HG03565 (cell line): Measurements from ENCODE around the gene RABGAP1L.
"Not testable (repeated sequence)": the region's sequence is repeated elsewhere in the genome, so short reads cannot be mapped to it uniquely, and the experiment has no call there.

Experiments used
- ATAC-seq: cut with Tn5 transposase; IDR thresholded peaks from one replicate; pipeline ENCODE4 v1.9.1; 2021; ENCODE audit warnings: mild to moderate bottlenecking, moderate library complexity; ENCODE audit not compliant: unreplicated experiment

RABGAP1L gene

DNA sequence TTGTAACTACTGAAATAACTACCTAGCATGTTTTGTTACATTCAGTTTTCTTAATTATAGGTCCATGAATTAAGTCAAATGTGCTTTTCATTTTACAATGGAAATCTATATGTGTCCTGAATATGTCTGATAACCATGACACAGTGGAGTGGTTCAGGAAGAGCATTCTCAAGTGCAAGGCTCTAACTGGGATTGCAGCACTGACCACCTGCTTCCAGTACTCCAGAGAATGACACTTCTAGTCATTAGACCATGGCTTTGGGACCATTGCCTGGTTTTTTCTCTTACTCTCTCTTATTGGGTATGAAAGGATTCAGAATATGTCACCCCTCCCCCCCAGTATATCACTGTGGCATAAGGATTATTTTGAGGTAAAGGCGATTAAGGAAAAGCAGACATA is 635.5 kb downstream of the RABGAP1L start:
- ATAC-seq, result no peak

DNA sequence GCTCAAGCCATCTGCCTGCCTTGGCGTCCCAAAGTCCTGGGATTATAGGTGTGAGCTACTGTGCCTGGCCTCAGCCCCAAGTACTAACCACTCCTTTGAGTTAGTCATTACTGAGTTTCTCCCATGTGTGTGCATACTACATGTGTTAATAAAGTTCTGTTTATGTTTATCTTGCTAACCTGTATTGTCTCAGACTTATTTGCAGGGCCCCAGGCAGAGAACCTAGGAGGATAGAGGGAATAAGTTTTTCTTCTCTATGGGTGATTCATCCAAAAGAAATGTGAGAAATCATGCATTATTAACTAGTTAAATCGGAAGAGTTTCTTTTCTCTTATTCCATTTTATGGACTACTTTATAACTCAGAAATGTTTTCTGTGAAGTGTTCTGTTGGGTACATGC is 636.5 kb downstream of the RABGAP1L start:
- no peak for ATAC-seq

DNA sequence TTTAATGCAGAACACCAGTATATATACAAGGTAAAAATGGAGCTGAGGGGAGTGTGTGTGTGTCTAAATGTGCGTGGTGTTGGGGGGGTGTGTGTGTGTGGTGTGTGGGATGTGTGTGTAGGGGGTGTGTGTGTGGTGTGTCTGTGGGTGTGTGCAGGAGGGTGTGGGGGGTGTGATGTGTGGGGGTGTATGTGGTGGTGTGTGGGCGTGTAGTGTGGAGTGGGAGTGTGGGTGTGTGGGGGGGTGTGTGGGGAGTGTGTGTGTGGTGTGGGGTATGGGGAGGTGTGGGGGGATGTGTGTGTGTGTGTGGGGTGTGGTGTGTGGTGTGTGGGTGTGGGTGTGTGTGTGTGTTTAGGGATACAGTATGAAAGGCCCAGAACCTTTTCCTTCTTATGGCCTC is 638.1 kb downstream of the RABGAP1L start:
- no peak for ATAC-seq

DNA sequence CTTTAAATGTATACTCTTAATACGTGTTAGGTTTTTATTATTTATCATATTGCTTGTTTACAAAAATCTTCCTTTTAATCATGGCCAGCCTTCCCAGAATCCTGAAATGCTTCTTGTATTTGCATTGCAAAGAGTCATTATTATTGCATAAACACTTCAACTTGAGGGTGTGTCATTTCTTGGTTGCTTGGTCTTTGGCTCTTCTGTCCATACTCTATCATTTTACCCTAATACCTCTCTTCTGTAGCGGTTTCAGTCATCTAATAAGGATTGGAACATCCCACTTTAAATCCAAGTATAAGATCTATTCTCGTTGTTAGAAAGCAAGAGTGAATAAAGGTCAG is 639.8 kb downstream of the RABGAP1L start:
- ATAC-seq, result no peak

DNA sequence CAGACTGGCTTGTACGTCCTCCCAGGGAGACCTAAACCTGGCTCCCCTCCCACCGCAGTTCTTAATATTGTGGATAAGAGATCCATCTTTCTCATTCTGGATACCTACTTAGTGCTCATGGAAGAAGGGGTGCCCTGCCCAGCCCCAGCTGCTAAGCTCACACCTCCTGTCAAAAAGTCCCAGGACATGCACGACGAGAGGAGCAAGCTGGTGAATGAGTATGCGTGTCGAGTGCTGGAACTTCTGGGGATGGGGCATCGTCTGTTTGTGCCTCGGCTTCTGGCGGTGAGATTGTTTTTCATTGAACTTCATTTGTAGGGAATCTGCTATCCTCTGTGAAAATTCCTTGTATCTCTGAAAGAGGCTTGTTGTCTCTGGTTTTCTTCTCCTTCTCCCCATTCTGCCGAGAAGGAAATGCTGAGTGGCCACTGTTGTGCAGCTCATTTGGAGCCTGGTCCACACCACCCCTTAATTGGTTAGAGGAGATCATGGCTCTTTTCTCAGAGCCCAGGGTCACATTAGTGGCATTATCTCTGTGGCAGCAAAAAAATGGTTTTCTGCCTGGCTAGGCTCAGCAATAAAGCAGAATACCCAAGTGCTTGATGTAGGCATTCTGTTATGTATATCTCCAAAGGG is 641.0 kb downstream of the RABGAP1L start:
- ATAC-seq, result peak; percentile 3

DNA sequence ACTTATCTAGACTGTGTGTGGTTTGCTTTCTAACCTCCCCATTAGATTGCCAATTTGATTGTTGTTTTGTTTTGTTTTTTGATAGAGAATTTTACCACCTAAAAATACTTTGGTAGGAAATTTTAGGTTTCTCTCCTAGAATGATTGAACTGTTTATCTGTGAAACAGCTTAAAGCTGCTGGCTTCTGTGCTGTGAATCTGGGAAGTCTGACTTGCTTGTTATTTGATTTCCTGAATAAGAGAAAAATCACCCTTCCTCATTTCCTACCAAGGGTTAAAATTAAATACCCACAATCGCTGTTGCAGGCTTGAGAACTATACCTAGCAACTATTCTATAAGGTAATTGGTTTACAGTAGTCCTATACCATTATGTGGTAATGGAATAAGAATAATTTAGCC is 641.6 kb downstream of the RABGAP1L start:
- no peak for ATAC-seq

DNA sequence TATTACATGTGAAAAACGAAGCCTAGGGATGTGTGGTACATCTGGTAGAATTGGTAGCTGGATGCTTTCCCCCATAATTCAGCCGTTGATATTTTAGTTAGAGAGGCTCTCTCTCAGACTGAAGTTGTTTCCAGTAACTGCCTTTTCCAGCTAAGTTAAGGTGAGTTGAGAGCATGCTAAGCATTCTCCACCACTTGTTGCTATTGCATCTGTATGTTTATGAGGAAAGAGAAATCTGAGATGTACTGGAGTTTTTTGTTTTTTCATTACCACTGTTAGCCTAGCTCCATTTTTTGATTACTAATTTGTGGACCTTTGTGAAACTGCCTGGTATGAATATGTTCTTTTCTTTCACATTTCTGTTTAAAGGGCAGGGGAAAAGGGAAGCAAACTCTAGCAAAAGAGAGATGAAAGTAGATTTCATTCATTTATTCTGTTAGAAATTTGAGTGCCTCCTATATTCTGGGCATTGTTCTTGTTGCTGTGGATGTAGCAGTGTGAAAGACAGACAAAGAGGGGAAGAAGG is 650.5 kb downstream of the RABGAP1L start:
- ATAC-seq, result no peak

DNA sequence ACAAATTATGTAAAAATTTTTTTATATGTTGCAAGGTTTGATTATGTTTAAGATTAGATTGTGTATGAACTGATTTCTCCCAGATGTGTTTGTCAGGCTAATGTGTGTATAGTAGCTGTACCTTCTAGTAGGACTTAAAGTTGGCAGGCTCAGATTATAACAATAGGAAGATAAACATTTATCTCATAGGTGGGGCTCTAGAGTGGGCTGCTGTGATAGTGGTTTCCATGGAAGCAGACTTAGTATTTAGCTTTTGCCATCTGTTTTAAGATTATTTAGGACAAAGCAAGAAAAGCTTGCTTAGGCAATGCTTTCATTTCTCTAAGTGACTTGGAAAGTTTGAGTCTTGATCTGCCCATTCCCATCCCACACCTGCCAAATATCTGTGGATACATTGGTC is 652.7 kb downstream of the RABGAP1L start:
- ATAC-seq, result no peak

DNA sequence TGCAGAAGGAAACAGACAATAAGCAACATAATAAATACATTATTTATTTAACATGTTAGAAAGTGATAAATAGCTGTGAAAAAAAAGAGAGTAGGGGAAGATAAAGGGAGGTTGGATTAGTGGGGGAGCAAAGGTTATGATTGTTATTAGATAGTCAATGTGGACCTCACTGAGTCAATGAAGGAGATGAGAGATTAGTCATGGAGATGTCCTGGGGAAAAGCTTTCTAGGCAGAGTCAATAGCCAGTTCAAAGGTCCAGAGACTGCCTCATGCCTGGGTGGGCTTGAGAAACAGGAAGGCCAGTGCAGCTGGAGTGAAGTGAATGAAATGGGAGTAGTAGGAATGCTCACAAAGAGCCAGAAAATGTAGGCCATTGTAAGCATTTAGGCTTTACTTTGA is 653.3 kb downstream of the RABGAP1L start:
- no peak for ATAC-seq

DNA sequence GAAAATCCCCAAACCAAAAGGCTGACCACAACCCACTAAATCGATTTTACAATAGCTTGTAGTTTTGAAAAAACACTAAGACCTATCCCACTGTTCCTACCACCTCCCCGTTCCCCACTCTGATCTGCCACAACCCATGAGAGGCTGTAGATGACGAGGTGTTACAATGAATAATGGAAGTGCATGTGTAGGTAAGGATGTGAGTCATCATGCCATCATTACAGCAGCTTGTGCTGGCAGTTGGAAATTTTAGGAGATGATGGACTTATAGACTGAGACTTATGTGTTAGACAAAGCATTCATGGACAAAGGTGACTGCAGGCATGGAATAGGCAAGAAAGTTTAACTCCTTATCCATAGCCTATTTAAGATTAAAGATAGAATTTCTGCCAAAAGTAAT is 655.7 kb downstream of the RABGAP1L start:
- ATAC-seq, result peak; percentile 22

DNA sequence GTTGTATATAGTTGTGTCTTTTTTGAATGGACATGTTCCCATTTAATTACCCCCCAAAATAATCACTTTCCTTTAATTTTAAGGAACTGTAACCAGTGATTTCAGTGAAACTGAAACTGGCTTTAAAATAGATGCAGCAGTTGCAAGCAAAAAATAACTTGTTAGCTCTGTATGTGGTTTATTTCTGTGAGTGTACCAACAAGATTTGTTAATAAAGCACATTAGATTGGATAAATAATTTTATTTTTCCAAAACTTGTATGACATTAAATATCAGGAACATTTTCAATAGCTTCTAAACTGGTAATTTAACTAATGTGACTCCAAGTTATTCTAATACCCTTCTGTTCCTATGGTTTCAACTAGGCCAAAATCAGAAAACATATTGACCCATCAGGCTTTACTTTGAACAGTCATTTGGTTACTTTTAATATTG is 656.2 kb downstream of the RABGAP1L start:
- peak; percentile 66 for ATAC-seq

DNA sequence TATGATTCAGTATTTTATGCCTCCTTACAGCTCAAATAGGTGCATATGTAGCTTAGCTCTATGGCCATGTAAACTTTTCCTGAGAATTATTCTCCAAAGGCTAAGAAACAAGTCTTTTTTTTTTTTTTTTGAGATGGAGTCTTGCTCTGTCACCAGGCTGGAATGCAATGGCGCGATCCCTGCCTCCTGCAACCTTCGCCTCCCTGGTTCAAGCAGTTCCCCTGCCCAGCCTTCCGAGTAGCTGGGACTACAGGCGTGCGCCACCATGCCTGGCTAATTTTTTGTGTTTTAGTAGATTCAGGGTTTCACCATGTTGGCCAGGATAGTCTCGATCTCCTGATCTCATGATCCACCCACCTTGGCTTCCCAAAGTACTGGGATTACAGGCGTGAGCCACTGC is 657.3 kb downstream of the RABGAP1L start:
- ATAC-seq, result not testable (repeated sequence)

DNA sequence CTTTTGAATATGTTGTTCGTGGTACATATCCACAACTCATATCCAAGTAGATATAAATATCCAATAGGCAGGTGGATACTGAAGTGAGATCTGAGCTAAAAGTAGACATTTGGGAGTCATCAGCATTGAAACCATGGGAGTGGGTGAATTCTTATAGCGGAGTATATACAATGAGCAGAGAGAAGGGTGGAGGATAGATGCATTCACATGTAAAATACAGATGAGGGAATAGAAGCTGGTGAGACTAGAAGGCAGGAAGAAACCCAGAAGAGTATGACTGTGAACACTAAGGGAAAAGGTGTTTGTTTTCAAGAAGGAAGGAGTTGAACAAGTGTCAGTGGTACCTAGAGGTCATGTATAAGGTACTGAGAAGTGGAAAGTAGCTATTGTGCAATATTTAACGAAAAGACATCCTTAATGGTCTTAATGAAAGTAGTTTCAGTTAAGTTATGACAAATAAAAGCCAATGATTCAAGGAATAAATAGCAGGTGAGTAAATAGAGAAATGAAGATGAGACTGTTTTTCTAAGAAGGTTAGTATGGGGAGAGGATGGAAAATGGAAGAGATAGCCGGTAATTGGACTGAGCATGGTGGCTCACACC is 658.8 kb downstream of the RABGAP1L start:
- no peak for ATAC-seq

DNA sequence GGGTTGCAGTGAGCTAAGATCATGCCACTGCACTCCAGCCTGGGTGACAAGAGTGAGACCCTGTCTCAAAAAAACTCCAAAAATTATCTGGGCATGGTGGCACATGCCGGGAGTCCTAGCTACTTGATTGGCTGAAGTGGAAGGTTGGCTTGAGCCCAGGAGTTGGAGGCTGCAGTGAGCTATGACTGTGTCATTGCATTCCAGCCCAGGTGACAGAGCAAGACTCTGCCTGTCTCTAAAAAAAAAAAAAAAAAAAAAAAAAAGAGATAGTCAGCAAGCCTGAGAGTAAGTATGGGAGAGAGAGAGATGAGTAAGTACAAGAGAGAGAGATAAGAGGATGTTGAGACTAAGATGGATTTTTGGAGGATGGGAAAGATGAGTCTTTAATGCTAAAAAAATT is 659.6 kb downstream of the RABGAP1L start:
- ATAC-seq, result no peak

DNA sequence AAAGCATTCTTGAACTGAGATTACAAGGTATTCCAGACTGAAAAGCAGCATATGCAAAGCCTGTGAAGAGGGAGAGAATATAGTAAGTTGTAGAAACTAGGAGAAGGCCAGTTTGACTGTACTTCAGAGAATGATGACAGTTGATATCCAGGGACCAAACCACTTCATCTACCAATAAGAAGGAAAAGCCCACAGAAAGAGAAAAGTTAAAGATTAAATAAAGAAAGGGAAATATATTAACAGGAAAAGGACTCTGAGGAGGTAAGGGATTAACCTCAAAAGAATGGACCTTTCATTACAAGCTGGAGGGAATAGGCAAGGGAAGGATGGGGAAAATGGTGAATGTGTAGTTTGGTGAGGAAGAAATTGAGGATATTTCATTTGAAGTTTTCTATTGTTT is 660.3 kb downstream of the RABGAP1L start:
- no peak for ATAC-seq

DNA sequence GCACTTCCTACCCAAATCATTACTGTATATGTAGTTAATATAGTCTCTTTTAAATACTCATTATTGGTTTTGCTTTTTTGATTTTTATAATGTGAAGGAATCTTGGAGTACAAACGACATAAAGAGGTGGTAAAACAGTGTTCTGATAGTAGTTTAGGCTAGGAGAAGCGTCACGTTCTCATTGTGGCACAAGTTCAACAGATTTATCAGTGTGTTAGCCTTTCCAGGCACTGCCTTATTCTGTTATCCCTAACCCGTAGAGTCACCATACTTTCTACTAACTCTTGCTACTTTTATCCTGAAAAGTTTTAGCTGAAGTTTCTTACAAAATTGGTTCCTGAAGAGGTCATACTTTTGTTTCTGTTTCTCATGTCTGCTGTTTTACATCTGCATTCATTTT is 665.8 kb downstream of the RABGAP1L start:
- no peak for ATAC-seq

DNA sequence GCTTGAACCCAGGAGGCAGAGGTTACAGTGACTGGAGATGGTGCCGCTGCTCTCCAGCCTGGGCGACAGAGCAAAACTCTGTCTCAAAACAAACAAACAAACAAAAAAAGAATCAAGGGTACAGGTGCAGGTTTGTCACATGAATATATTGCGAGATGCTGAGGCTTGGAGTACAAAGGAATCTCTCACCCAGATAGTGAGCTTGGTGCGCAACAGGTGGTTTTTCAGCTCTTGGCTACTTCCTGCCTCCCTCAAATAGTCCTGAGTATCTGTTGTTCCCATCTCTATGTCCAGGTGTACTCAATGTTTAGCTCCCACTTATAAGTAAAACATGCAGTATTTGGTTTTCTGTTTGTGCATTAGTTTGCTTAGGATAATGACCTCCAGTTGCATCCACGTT is 666.5 kb downstream of the RABGAP1L start:
- no peak for ATAC-seq

DNA sequence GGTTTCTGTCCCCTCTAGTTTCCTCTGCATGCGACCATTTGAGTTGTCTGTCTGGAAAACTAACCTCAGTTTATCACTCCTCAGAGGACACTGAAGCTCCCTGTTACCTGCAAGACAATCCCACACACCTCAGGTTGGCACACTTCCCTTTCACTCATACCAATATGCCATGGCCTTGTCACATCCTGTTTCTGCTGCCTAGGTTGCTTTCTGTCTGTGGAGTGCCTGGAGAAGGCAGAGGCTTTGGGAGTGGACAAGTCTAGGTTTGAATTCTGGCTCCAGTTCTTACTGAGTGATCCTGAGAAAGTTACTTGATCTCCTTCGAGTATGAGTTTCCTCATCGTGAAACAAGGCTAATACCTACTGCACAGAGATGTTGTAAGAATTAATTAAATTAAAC is 668.9 kb downstream of the RABGAP1L start:
- no peak for ATAC-seq

DNA sequence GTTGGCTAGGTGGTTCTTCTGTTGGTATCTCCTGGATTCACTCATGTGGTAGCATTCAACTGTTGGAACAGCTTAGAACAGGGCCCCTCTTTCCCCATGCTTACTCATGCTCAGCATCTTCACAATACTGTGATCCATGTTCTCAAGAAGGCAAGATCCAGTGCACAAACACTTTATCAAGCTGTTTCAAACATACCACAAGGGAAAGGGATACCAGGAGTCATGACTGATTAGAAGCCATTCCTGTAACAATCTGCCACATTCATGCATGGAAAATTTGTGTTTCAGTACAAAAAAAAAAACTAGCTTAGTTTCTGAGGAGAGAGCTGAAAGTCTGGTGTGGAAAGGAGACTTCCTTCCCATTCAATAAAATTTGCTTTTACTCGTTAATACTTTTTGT is 670.7 kb downstream of the RABGAP1L start:
- no peak for ATAC-seq

DNA sequence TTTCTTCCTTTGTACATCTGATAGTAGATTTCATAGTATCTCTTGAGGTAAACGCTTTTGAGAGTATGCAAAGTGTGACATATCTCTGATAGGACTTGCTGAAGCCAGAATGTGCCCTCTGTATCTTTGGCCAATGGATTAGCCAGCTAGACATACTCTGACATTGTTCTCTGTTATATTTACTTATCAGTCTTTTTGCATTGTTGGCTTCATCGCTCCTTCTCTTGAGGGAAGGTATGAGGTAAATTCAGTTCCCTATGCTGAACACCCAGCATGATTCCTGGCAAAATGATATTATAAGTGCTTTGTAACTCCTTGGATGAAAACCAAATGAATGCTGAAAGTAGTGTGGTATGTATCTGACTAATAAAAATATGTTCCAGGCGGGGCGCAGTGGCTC is 677.2 kb downstream of the RABGAP1L start:
- no peak for ATAC-seq

DNA sequence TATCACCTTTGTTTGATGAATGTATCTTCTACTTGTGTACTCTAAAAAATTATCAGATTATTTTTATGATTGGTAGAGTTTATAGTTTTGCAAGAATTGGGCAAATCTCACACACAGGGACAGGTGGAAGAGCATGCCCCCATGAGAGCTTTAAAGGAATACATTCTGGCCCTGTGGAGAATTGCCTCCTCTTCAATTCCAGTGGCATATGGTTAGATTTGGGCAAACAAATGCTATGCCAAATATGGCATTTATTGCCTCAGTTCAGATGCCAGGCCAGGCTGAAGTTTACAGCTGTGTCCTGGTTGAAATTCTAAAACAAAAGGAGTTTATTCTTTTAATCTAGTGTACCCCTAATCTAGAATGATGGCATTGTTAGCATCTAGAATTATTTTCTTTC is 678.1 kb downstream of the RABGAP1L start:
- ATAC-seq, result no peak

DNA sequence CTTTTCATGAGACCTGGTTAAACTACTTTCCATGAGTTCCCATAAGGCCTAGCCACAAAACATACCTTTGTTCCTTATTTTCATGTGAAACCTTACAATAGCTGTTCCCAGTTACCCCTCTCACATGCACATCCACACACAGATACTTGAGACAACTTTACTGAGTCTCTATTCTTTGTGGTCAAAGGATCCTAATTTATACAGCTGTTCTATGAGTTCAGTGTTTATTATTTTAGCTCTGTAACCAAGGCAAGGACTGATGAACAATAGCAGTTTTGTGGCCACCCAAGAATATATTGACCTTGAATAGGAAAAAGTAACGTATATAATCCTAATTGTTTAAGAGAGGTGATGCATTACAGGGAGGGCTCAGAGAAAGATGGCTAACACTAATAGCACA is 679.9 kb downstream of the RABGAP1L start:
- ATAC-seq, result no peak

DNA sequence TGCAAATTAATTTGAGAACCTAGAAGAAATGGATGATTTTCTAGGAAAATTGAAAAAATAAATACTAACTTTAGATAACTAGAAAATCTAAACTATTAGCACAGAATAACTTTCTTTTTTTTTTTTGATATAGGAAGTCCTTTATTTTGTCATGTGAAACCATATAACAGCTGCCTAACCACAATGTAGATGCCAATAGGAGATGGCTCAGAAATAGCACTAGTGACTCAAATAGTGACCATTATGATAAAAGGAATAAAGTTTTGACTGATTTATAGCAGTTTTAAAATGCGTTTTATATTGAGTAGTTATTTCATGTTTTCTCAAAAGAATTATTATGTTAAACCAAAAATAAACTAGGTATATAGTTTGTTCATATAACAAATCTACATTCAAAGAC is 682.4 kb downstream of the RABGAP1L start:
- peak; percentile 51 for ATAC-seq
